Measurements from ENCODE around the gene FRAT1.
"Not testable (repeated sequence)": the region's sequence is repeated elsewhere in the genome, so short reads cannot be mapped to it uniquely, and the experiment has no call there.

Gene FRAT1

GRCh38 chr10:97334370-97335175, 15.5 kb downstream of the FRAT1 start, which contains the start of gene FRAT2:
Gene FRAT2 (minus strand): TSS chr10:97334729. CDS start chr10:97334572, 157 bp downstream.
- peak; percentile 54 for DNase-seq (ENCODE audit: low read depth)

- DNase-seq (ENCODE audit: low read depth), result no peak
These were observed 16.1 kb downstream of the FRAT1 start for GRCh38 chr10:97335188-97335619.

GRCh38 chr10:97336006-97336405, 16.9 kb downstream of the FRAT1 start:
- DNase-seq (ENCODE audit: low read depth), result no peak

GRCh38 chr10:97336446-97336845, 17.4 kb downstream of the FRAT1 start:
- no peak for DNase-seq (ENCODE audit: low read depth)

GRCh38 chr10:97336942-97337831, 18.1 kb downstream of the FRAT1 start:
- no peak for DNase-seq (ENCODE audit: low read depth)

- no peak for DNase-seq (ENCODE audit: low read depth)
These were observed 19.0 kb downstream of the FRAT1 start for GRCh38 chr10:97338041-97338440.

- no peak for DNase-seq (ENCODE audit: low read depth)
These were observed 22.3 kb downstream of the FRAT1 start for GRCh38 chr10:97341416-97341815.

GRCh38 chr10:97343664-97344063, 24.6 kb downstream of the FRAT1 start:
- not testable (repeated sequence) for DNase-seq (ENCODE audit: low read depth)

- DNase-seq (ENCODE audit: low read depth), result no peak
These were observed 28.2 kb downstream of the FRAT1 start for GRCh38 chr10:97347317-97347716.

- DNase-seq (ENCODE audit: low read depth), result no peak
These were observed 30.9 kb downstream of the FRAT1 start for GRCh38 chr10:97349752-97350513.

- no peak for DNase-seq (ENCODE audit: low read depth)
These were observed 34.9 kb downstream of the FRAT1 start for GRCh38 chr10:97353945-97354344.

GRCh38 chr10:97355571-97355975, 36.5 kb downstream of the FRAT1 start:
- no peak for DNase-seq (ENCODE audit: low read depth)

GRCh38 chr10:97356318-97356914, 37.3 kb downstream of the FRAT1 start:
- no peak for DNase-seq (ENCODE audit: low read depth)

GRCh38 chr10:97356918-97357317, 37.8 kb downstream of the FRAT1 start:
- no peak for DNase-seq (ENCODE audit: low read depth)

GRCh38 chr10:97358349-97358748, 39.3 kb downstream of the FRAT1 start:
- no peak for DNase-seq (ENCODE audit: low read depth)

GRCh38 chr10:97358781-97359180, 39.7 kb downstream of the FRAT1 start:
- no peak for DNase-seq (ENCODE audit: low read depth)

GRCh38 chr10:97360705-97361536, 41.9 kb downstream of the FRAT1 start:
- DNase-seq (ENCODE audit: low read depth), result no peak

- DNase-seq (ENCODE audit: low read depth), result no peak
These were observed 42.4 kb downstream of the FRAT1 start for GRCh38 chr10:97361537-97361901.

- DNase-seq (ENCODE audit: low read depth), result no peak
These were observed 43.4 kb downstream of the FRAT1 start for GRCh38 chr10:97362310-97363033.

GRCh38 chr10:97363071-97363470, 44.0 kb downstream of the FRAT1 start:
- no peak for DNase-seq (ENCODE audit: low read depth)
